GM13976 (cell line): ENCODE results near the gene WDR86.

ENCODE experiments used
- DNase-seq: peaks from one replicate; pipeline ENCODE4 v3.0.0; 2012; ENCODE audit warnings: low spot score
- CTCF ChIP-seq: IDR thresholded peaks from 2 replicates; pipeline ENCODE4 v1.5.1; 2012; ENCODE audit warnings: borderline replicate concordance, mild to moderate bottlenecking; ENCODE audit not compliant: insufficient read depth; ENCODE audit errors: extremely low read depth, missing control alignments, control extremely low read depth
- in situ Hi-C: fragments of 300-500 bp; cut with MboI; formaldehyde crosslinking; loops from one replicate; pipeline ENCODE4 v1.12.0; 2022; ENCODE audit warnings: low sequenced_read_pairs, mixed read lengths, inconsistent platforms; ENCODE audit not compliant: unreplicated experiment

Gene WDR86

GRCh38 chr7:151393031-151393977 lies 16.5 kb downstream of the WDR86 start:
- no peak for DNase-seq
- in situ Hi-C loops, result no loop called here
- TF ChIP-seq CTCF, result no peak

- DNase-seq, result no peak
- in situ Hi-C loops, result no loop called here
- no peak for TF ChIP-seq CTCF
Observed at GRCh38 chr7:151392426-151392825, 17.4 kb downstream of the WDR86 start.

GRCh38 chr7:151392002-151392401 lies 17.8 kb downstream of the WDR86 start:
- no peak for TF ChIP-seq CTCF

GRCh38 chr7:151391358-151391730 lies 18.5 kb downstream of the WDR86 start:
- no peak for DNase-seq
- in situ Hi-C loops, result no loop called here
- TF ChIP-seq CTCF, result no peak

More at GRCh38 chr7:151392002-151392401, 17.8 kb downstream of the WDR86 start:
- in situ Hi-C loops, result no loop called here
- no peak for DNase-seq

- no peak for TF ChIP-seq CTCF
- no peak for DNase-seq
- in situ Hi-C loops, result no loop called here
Observed at GRCh38 chr7:151390598-151391357, 19.1 kb downstream of the WDR86 start.

- TF ChIP-seq CTCF, result no peak
- in situ Hi-C loops, result no loop called here
- no peak for DNase-seq
Observed at GRCh38 chr7:151389768-151390597, 19.9 kb downstream of the WDR86 start.
